ENCODE results near the gene PSMF1.

The PSMF1 gene

DNA sequence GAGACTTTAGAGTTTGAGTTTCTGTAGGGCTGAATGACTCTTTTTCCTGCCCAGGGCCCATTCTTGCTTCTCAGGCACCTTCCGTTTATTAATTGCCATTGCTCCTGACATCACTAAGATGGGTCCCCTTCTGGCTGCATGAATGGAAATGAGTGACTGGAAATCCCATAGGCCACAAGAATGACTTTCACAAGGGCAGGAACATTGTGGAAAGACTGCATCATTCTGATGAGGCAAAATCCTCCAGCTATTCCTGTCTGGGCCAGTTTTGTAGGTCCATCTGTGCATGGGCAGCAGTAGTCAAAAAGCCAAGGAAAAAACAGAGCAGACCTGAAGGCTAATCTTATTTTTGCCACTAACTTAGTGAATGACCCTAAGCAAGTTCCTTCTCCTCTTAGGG lies 47.1 kb downstream of the PSMF1 start:
- no peak for DNase-seq

- no peak for DNase-seq
Measured at GRCh38 chr20:1165941-1166340, 47.5 kb downstream of the PSMF1 start.

- no peak for DNase-seq
Measured at GRCh38 chr20:1166948-1167720, 48.7 kb downstream of the PSMF1 start.

- no peak for DNase-seq
Measured at GRCh38 chr20:1169224-1169623, 50.8 kb downstream of the PSMF1 start.

GRCh38 chr20:1171461-1172093 lies 53.2 kb downstream of the PSMF1 start:
- DNase-seq: no peak

GRCh38 chr20:1173698-1174097 lies 55.3 kb downstream of the PSMF1 start:
- no peak for DNase-seq

DNA sequence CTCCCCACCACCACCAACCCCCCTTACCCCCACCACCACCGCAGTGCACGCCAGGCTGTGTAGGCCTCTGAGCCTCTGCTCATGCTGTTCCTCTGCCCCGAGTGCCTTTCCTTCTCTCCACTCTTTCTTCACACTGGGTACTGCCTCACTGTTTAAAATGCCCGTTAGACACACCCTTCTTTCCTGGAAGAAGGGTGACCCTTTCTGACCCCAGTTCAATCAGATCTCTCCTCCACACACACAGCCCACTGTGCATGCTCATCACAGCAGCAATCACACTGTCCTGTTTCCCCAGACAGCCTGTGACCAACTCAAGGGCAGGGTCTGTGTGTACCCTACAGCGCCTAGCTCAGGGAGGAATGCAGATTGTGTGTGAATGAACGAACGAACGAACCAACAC lies 56.4 kb downstream of the PSMF1 start:
- no peak for DNase-seq

DNA sequence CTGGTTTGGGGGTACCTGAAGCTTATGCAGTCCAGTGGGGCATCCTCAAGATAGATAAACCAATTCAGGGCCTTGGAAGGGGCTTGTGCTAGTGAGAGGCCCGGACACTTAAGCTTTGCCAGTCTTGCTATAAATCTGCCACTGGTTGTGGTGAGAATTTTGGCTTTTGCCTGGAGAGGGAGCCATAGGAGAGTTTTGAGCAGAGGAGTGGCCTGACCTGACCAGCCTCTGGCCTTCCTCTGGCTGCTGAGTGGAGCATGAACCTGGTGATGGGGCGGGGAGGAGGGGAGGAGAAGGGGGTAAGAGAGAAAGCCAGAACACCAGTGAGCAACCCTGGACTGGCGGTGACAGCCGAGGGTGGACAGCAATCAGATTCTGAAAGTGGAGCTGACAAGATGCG lies 59.3 kb downstream of the PSMF1 start:
- DNase-seq: no peak

DNA sequence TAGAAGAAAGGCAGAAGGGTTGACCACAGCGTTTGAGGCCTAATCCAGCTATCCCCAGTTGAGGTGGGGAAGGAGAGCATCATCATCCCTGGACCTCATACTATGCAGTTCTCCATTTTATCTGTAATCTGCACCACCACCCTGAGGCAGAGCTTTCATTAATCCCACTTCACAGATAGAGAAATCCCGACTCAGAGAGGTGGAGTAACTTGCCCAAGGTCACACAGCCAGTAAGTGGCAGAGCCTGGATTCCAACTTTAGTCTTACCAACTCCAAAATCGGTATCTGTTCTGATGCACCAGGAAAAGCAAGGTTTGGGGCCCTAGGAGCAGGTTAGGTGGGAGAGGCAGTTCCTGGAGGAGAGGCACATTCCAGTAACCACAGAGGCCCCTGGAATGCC lies 59.7 kb downstream of the PSMF1 start:
- no peak for DNase-seq

DNA sequence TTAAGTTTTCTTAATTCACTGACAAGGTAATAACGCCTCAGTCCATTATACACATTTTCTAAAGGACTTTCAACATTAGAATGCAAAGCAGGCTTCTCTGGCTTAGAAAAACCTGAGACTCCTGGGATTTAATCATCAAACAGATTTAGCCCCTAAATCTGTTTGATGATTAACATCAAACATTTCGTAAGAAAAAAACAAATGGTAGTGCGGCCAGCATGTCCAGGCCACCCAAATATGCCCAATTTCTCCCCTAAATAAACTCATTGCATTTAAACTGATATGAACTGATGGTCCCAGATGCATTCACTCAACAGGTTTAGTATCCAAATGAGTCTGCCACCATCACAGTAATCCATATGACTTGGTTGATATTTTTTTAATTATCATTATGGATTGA lies 60.2 kb downstream of the PSMF1 start:
- DNase-seq: no peak

- DNase-seq: no peak
Measured at GRCh38 chr20:1180949-1181348, 62.5 kb downstream of the PSMF1 start.

- DNase-seq: no peak
Measured at GRCh38 chr20:1182106-1182505, 63.7 kb downstream of the PSMF1 start.

DNA sequence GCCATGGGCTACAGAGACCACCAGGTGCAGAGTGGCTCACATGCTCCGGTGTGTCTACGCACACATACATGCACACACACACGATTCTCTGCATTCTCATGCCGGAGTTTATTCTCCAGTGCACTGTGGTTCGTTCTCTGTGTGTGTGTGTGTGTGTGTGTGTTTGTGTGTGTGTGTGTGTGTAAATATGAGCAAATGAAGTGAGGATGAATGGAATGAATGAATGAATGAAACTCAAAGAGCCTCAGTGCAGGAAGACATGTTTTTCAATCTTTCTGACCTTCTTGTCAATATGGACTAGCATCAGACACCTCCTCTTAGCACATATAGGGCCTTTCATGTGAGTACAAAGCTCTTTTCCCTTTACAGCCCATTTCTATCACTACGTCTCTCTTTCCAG lies 64.8 kb downstream of the PSMF1 start:
- no peak for DNase-seq

DNA sequence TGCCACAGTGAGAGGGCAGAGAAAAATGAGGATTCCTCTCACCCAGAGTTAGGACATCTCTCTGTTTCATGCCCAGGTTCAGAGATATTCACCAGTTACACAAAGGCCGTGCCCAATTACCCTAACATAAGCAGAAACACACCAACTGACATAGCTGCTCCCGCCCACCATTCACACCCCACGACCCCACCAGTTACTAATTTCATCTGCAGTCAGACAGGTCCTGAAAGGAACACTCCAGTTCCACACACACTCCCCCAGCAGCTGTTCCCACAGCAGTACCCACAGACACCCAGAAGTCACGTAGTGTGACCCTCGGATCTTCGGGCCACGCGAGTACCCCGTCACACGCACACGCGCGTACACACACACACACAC lies 65.8 kb downstream of the PSMF1 start:
- DNase-seq: no peak

GRCh38 chr20:1184638-1185315 lies 66.4 kb downstream of the PSMF1 start, which contains the start of gene TMEM74B:
Gene TMEM74B (minus strand): TSS chr20:1184981. CDS start chr20:1183801, 1,180 bp downstream.
- no peak for DNase-seq

- DNase-seq: no peak
Measured at GRCh38 chr20:1185316-1185741, 66.9 kb downstream of the PSMF1 start.

- peak; percentile 26 for DNase-seq
Measured at GRCh38 chr20:1185790-1186334, 67.5 kb downstream of the PSMF1 start.

- DNase-seq: no peak
Measured at GRCh38 chr20:1186367-1186991, 68.1 kb downstream of the PSMF1 start.

- DNase-seq: no peak
Measured at GRCh38 chr20:1187605-1188171, 69.3 kb downstream of the PSMF1 start.

GRCh38 chr20:1188347-1188746 lies 69.9 kb downstream of the PSMF1 start:
- no peak for DNase-seq

- no peak for DNase-seq
Measured at GRCh38 chr20:1189827-1190226, 71.4 kb downstream of the PSMF1 start.

DNA sequence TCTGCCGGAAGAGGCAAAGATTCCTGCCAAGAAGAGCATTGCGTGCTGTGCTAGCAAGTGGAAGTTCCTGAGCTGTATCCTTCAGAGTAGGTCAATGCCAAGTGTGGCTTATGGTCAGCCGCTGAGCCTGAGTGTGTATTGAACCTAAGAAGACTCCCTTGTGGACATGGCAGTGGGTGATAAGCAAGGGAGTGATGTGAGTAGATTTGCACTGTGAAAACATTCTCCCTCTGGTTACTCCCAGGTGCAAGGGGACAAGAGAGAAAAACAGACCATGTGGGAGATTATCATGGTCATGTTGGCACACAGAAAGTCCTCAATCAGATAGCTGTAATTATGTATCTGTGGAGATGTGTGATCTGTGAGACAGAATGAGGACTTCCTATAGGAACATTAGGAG lies 72.4 kb downstream of the PSMF1 start:
- DNase-seq: no peak

DNA sequence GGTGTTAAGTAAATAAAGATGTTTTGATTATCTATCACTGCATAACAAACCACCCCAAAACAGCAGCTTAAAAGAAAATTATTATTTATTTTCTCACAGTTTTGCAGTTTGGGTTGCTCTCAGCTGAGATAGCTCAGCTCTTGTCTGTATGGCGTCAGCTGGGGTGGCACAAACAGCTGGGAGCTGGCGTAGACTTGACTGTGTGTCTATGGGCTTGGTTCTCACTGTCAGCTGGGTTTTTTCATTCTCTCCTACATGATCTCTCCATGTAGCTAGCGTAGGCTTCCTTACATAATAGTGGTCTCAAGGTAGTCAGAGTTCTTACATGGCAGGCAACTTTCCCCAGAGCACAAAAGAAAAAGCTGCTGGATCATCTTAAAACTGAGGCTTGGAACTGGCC lies 72.9 kb downstream of the PSMF1 start:
- no peak for DNase-seq
